Uterus (tissue), 2 donors: ENCODE data around the gene C16orf95.

Experiments used
- CTCF ChIP-seq, 4 experiments: fragments of 200-600 bp in 2 of 4; fragments of 450-650 bp in 2 of 4; sonication (generic) in 2 of 4; IDR thresholded peaks; one replicate each; pipeline ENCODE4 v1.5.1; 2016 to 2019; ENCODE audit warnings: antibody characterized with exemption in 4 of 4, mild to moderate bottlenecking in 2 of 4, moderate library complexity in 1 of 4
- POLR2A ChIP-seq, 2 donors: fragments of 450-650 bp; IDR thresholded peaks; one replicate each; pipeline ENCODE4 v1.6.1; 2016; ENCODE audit warnings: antibody characterized with exemption in 2 of 2, mild to moderate bottlenecking in 1 of 2, moderate library complexity in 1 of 2

- no peak for TF ChIP-seq CTCF (IDR thresholded peaks at IDR 0.05)
- no peak for TF ChIP-seq POLR2A (IDR thresholded peaks at IDR 0.05)
Measured at GRCh38 chr16:87345726-87346424, 28.7 kb upstream of the C16orf95 start.
